ENCODE results near the gene MALSU1.

- TF ChIP-seq REST (IDR thresholded peaks at IDR 0.05; ENCODE audit: insufficient read depth in 1 of 2, low read depth in 2 of 2, low read length in 2 of 2) (no peak), POLR2AphosphoS5 (IDR thresholded peaks at IDR 0.05; ENCODE audit: low read depth, low read length) (no peak), SIN3A (IDR thresholded peaks at IDR 0.05; ENCODE audit: borderline replicate concordance, insufficient read depth, low read length) (no peak)
Measured at GRCh38 chr7:23267357-23267756, 31.8 kb upstream of the MALSU1 start.
